CD4-positive, alpha-beta T cell treated with Interleukin-21 for 1 hour (primary cell): ENCODE results near the gene BPHL.
"Not testable (repeated sequence)": the region's sequence is repeated elsewhere in the genome, so short reads cannot be mapped to it uniquely, and the experiment has no call there.

Experiments
- DNase-seq: peaks from one replicate; pipeline ENCODE4 v3.0.0-alpha.2; 2020

BPHL gene

DNA sequence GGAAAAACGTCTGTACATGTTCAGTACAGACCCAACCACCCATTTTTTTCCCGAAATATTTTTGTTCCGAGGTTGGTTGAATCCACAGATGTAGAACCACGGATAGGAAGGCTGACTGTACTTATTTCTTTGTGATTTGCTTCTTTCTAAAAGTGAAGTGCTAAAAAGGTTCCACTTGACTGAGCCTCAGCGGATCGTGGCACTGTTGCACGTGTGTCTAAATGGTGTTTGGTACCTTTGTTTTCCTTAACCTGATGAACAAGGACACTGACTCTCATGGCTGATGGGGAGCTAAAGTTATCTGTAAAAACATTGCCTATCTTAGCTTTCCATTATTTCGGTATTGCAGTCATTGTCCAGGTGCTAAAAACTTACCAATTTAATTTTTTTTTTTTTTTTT lies 6.2 kb downstream of the BPHL start:
- DNase-seq: no peak

GRCh38 chr6:3125815-3126214 lies 7.3 kb downstream of the BPHL start:
- DNase-seq: no peak

GRCh38 chr6:3128356-3129108 lies 10.0 kb downstream of the BPHL start:
- no peak for DNase-seq

DNA sequence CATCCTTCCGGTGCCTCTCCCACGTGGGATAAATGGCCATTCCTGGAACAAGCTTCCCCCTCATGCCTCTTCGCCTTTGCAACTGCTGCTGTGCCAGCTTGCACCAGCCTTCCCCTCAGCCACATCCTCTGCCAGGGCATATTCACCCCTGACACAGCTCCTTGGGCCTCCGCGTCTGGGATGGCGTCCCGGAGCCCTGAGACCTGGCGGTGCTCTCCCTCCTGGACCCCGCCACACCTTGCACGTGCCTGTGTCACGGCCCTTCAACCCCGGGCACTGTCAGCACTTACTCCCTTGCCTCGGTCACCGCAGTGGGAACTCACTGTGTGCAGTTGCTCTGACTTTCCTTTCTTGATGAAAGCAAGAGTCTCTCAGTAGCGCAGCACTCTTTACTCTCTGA lies 13.2 kb downstream of the BPHL start:
- DNase-seq: no peak

- DNase-seq: no peak
Measured at GRCh38 chr6:3133515-3133914, 15.0 kb downstream of the BPHL start.

DNA sequence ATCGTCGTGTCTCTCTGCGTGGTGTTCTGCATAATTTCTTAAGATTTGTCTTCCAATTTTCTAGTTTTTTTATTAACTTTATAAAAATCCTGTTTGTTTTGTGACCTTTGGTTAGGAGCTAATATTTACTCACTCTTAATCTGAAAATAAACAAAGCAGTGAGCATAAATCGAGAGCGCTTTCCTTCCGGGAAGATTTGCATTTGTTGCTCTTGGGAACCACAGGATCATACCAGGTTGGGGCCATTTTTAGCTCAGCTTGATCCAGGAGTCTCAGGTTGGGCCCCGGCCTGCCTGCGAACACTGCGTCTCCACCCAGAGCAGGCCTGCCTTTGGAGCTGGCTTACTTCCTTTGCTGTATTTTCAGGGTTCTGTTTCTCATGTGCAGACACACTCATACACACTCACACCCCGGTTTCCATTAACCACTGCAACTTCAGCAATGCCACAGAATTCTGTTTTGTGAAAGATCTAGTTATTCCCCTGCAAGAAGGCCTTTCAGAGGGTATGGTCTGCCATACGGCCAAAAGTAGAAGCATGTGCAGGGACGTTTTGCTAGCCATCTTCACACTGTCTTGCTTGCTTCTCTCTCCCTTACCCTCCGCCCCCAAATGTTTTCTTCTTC lies 17.3 kb downstream of the BPHL start:
- no peak for DNase-seq

GRCh38 chr6:3136292-3137011 lies 17.9 kb downstream of the BPHL start:
- no peak for DNase-seq

GRCh38 chr6:3137057-3137777 lies 18.7 kb downstream of the BPHL start:
- DNase-seq: no peak

DNA sequence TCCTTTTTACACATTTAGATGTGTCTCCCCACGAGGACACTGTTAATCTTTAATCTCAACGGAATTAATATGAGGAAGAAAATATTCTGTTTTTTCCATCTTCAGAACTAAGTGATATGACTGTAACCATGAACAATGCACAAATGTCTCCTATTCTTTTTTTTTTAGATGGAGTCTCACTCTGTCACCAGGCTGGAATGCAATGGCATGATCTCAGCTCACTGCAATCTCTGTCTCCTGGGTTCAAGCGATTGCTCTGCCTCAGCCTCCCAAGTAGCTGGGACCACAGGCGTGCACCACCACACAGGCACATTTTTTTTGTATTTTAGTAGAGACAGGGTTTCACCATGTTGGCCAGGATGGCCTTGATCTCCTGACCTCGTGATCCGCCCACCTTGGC lies 19.4 kb downstream of the BPHL start:
- not testable (repeated sequence) for DNase-seq

DNA sequence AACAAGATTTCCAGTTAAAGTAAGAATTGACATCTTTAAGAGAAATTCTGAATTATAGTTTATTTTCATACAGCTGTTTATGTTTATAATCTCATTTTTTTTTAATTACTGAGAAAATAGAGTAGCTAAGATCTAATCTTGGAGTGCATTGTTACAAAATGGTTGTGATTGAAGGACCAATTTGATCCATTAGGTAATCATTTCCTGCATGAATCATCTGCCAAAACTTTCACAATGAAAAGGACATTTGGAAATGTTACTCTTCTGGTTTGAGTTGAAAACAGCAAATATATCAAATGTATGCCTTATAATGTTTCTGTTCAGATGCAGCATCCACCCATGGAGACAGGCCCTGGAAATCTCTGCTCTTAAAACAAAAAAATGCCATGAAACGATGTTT lies 19.8 kb downstream of the BPHL start:
- DNase-seq: no peak

- no peak for DNase-seq
Measured at GRCh38 chr6:3139090-3139903, 20.8 kb downstream of the BPHL start.

- no peak for DNase-seq
Measured at GRCh38 chr6:3140201-3140600, 21.7 kb downstream of the BPHL start.

GRCh38 chr6:3142536-3142935 lies 24.0 kb downstream of the BPHL start:
- DNase-seq: no peak

GRCh38 chr6:3143158-3143557 lies 24.6 kb downstream of the BPHL start:
- no peak for DNase-seq

- DNase-seq: no peak
Measured at GRCh38 chr6:3144571-3144970, 26.1 kb downstream of the BPHL start.

DNA sequence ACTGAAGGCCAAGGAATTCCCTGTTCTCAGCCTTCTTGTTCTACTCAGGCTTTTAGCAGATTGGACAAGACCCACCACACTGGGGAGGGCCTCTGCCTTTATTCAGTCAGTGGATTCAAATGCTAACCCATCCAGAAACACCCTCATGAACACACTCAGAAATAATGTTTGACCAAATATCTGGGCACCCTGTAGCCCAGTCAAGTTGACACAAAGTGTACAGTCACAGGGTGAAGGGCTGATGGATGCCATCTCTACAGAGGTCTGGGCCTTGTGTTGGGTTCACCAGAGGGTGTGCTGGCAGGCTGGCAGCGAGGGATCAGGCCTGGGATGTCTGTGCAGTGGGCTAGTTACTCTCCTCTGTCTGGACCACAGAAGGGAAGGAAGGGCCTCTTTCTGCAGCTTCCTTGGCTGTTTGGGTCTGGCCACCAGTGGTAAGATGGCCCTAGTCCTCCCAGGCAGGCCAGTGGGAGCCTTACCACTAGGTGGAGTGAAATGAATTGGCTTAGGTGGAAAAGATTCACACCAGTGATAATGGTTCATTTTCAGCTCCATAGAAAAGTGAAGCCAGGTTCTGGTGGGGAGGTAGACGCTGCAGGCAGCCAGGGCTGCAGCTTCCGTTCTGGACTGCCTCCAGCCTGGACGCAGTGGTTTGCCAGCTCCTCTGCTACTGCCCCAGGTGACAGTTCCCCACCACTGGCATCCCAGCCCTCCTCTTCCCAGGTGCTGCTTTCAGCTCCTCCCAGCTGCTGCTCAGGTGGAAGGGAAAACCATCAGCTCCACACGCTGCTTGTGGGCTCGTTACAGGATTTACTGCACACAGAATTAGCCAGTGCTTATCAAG lies 29.6 kb downstream of the BPHL start:
- no peak for DNase-seq

GRCh38 chr6:3151691-3152090 lies 33.2 kb downstream of the BPHL start:
- DNase-seq: no peak

GRCh38 chr6:3152689-3153088 lies 34.2 kb downstream of the BPHL start:
- DNase-seq: no peak

DNA sequence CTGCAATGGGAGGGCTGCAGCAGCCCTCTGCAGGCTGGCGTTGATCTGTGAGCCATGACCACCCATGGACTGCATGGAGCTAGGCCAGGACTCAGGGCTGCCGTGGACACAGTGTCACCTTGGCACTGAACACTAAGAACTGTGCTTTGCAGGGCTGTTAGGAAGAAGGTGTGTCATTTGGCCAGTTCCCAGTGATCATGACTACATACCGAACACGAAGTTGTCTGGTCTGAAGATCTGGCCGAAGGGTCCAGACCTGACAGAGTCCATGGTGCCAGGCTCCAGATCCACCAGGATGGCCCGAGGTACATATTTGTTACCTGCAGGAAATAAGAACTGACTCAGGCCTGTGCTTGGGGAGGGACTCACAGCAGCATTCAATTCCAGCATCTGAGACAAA lies 36.9 kb downstream of the BPHL start:
- DNase-seq: not testable (repeated sequence)

- DNase-seq: peak; percentile 38
Measured at GRCh38 chr6:3156184-3157130, 37.9 kb downstream of the BPHL start.
